ENCODE data around the gene ZNF778.
A peak's percentile ranks its signal among the peaks of the same experiment; 100 is the strongest.

ZNF778 gene

DNA sequence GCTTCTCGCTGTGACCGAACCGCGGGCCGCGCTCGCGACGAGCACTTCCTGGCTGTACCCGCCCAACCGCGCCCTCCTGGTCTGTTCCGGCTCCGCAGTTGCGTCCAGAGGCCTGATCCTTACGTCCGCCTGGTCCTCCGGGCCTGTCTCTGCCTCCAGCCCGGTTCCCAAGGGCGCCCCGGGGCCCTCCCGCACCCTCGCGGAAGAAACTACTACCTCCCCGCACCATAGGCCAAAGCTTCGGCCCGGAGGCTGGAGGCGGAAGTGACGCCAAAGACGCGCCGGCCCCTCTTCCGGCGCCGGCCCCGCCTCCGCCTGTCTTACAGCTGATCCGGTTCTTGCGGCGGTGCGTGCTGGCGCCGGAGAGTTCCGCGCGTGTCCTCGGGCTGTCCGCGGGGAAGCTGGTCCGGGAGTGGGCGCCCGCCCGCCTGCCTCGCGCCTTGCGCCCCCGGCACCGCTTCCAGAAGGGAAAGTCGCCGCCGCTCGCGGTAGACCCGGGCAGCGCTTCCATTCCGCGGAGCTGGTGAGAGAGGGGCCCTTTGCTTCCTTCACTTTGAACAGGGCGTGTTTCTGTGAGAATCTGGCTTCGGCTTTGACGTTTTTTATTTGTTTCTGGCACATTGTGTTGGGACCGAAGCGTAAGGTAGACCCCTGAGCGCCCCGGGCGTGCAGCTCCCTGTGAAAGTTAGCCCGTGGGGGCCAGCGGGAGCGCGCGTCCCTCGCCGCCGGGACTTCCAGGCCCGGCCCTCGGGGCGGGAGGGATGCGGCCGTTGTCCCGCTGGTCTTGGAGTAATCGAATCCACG, at the start of gene ZNF778:
Gene ZNF778 (plus strand): TSS at position 316 of the 804 bp plus-strand sequence. CDS start 3,425 bp downstream, outside the sequence.
- H3K27me3 Mint-ChIP-seq = no peaks in the 10 kb centered on the region
- H3K27ac Mint-ChIP-seq = peak within 1 kb of the TSS; percentile 88
- H3K4me3 Mint-ChIP-seq = peak within 1 kb of the TSS; percentile 84
- peaks cover 1% of the 10 kb centered on the region for H3K36me3 Mint-ChIP-seq
- H3K9me3 Mint-ChIP-seq (ENCODE audit: low read depth) = no peaks in the 10 kb centered on the region
- H3K4me1 Mint-ChIP-seq (ENCODE audit: low read depth) = peaks cover 19% of the 10 kb centered on the region

DNA sequence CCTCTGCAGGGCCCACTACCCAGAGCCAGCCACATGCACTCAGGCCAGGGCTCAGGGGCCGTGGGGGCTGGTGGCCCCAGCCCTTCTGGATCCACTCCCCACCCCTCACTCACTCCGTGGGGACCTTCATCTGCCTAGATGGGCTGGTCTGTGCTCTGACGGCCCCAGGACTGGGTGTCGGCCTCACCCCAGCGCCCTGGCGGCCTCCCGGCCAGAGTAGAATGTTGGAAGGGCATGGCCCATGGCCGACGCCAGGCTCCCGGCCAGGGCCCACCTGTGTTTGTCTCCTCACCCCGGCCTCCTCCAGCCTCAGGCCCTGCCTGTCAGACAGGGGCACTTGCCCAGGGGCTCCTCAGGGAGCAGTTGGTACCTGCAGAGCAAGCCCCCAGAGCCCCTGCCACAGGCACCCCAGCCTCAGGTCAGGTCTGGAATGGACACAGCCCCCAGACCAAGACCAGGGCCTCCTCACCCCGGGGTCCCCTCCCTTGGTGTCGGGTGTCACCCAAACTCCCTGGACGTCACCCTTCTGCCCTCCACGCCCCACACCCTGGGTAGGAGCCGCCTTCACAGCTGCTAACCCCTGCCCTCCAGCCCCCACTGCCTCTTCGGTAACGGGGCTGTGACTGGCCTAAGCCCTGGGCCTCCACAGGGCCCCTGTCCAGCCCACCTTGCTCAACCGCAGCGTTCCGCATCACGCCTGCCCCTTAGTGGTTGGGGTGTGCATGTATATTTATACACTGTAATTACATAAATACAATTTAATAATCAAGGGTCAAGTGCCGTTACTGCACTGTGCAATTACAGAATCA, 48.9 kb upstream of the ZNF778 start:
- H3K4me3 Mint-ChIP-seq = no peak overlapping the region
- H3K36me3 Mint-ChIP-seq = no peaks in the 10 kb centered on the region
- H3K27me3 Mint-ChIP-seq = no peaks in the 10 kb centered on the region
- H3K27ac Mint-ChIP-seq = no peak overlapping the region
- no peaks in the 10 kb centered on the region for H3K9me3 Mint-ChIP-seq (ENCODE audit: low read depth)
- peaks cover 5% of the 10 kb centered on the region for H3K4me1 Mint-ChIP-seq (ENCODE audit: low read depth)

DNA sequence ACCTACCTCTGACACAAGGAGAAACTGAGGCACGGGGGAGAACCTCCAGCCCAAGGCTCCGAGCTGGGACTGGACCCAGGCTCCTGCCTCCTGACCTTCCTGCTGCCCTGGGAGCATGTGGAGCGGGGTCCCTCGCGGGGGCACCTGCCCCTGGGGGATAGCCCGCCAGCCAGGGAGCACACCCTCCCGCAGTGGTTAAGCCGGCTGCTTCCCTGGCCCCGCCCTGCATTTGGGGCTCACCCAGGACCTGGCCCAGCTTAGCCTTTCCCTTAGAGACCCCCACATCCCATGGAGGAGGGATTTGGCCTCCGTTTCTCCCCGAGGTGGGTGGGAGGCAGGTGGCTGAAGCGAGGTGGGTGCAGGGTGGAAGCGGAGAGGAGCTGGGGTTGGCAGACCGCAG, 47.7 kb upstream of the ZNF778 start:
- no peaks in the 10 kb centered on the region for H3K9me3 Mint-ChIP-seq (ENCODE audit: low read depth)
- no peak overlapping the region for H3K27ac Mint-ChIP-seq
- H3K36me3 Mint-ChIP-seq = no peaks in the 10 kb centered on the region
- H3K4me3 Mint-ChIP-seq = no peak overlapping the region
- H3K27me3 Mint-ChIP-seq = no peaks in the 10 kb centered on the region
- peaks cover 5% of the 10 kb centered on the region for H3K4me1 Mint-ChIP-seq (ENCODE audit: low read depth)

DNA sequence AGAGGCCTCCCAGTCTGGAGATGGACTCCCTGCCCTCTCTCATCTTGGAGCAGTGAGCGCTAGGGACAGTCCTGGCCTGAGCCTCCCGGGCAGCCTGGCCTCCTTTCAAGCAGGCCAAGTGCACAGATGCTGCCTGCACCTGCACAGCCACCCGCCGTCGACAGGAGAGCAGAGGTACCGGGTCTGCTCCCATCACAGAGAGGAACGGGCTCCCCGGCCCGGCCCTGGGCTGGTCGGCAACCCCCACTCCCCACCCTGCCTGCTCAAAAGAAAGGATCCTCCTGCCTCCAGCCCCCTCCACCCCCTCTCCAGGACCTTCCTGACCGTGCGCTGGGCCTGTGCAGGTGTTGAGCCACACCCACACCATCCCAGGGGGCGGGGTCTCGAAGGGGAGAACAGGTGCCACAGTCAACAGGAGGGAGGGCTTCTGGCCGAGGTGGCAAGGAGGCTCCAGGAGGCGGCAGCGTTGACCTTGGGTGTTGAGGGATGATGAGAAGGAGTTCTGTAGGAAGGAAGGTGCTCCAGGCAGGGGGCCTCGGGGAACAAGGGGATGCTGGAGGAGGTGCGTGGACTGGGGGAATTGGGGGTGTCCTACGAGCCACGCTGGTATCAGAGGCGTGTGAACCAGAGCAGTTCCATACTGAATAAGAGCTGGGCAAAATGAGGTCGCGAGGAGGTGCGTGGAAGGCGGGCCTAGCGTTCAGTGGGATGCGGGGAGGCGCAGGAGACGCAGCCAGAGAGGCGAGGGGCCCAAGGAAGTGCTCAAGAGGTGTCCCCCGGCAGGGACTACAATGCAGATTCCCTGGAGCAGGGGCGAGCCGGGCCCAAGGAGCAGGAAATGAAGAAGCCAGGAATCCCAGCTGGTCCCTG, 46.9 kb upstream of the ZNF778 start:
- Mint-ChIP-seq H3K4me3 (peak overlapping the region; percentile 76), H3K27ac (no peak overlapping the region), H3K27me3 (no peaks in the 10 kb centered on the region), H3K4me1 (ENCODE audit: low read depth) (peaks cover 5% of the 10 kb centered on the region), H3K9me3 (ENCODE audit: low read depth) (no peaks in the 10 kb centered on the region), H3K36me3 (no peaks in the 10 kb centered on the region)

DNA sequence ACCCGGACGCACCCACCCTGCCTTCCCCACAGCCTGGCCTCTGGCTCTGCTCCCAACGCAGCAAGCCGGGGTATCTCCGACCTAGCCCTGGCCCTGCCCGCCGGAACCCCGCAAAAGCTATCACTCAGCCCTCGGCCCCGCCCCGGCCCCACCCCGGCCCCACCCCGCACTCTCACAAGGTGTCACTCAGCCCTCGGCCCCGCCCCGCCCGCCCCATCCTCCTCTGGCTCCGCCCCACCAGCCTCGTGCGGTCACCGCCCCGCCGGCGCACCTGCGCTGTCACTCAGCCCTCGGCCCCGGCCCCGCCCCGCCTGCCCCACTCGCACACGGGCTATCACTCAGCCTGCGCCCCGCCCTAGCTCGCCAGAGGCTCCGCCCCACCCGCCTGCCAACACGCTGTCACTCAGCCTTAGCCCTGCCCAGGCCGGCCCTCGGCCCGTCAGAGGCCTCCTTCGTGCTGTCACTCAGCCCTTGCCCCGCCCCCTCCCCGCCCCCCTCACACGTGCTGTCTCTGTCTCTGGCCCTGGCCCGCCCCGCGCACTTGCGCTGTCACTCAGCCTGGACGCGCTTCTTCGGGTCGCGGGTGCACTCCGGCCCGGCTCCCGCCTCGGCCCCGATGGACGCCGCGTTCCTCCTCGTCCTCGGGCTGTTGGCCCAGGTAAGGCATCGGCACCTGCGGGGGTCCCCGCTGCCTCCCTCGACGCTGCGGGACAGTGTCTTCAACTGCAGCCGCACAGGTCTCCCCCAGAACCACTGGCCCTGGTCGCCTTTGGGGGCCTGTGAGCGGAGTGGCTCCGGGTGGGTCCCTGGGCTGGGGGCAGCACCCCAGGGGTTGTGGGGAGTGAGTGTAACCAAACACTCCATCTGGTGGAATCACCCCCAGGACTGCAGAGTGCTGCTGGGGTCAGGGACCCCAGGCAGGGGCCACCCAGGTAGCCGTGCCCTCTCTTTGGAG, 46.0 kb upstream of the ZNF778 start, which contains the start of gene CDH15:
Gene CDH15 (plus strand): TSS at position 533 of the 955 bp plus-strand sequence. CDS start 84 bp downstream, at position 617.
- Mint-ChIP-seq H3K36me3 (no peaks in the 10 kb centered on the region), H3K4me1 (ENCODE audit: low read depth) (peaks cover 5% of the 10 kb centered on the region)

DNA sequence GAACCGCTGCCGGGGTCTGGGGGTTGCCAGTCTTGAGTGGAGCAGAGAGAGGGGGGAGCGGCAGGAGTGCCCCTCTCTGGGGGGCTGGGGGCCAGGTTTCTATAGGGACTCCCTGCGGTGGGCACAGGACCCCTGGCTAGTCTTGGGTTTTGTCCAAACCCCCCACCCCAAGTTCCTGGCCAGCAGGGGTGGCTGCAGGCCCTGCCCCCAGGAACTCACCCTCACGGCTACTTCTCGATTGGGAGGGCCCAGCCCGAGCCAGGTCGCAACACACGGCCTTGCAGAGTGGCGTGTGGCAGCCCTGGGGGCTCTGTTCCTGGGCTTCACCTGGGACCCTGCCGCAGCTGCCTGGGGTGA, 45.4 kb upstream of the ZNF778 start:
- H3K4me3 Mint-ChIP-seq = no peak overlapping the region
- peaks cover 5% of the 10 kb centered on the region for H3K4me1 Mint-ChIP-seq (ENCODE audit: low read depth)
- H3K27ac Mint-ChIP-seq = no peak overlapping the region
- no peaks in the 10 kb centered on the region for H3K9me3 Mint-ChIP-seq (ENCODE audit: low read depth)
- H3K27me3 Mint-ChIP-seq = no peaks in the 10 kb centered on the region
- no peaks in the 10 kb centered on the region for H3K36me3 Mint-ChIP-seq

More for the DNA sequence above, 46.0 kb upstream of the ZNF778 start, which contains the start of gene CDH15:
- H3K27ac Mint-ChIP-seq = no peak within 1 kb of the TSS
- H3K9me3 Mint-ChIP-seq (ENCODE audit: low read depth) = no peaks in the 10 kb centered on the region
- peak within 1 kb of the TSS; percentile 76 for H3K4me3 Mint-ChIP-seq
- H3K27me3 Mint-ChIP-seq = no peaks in the 10 kb centered on the region

DNA sequence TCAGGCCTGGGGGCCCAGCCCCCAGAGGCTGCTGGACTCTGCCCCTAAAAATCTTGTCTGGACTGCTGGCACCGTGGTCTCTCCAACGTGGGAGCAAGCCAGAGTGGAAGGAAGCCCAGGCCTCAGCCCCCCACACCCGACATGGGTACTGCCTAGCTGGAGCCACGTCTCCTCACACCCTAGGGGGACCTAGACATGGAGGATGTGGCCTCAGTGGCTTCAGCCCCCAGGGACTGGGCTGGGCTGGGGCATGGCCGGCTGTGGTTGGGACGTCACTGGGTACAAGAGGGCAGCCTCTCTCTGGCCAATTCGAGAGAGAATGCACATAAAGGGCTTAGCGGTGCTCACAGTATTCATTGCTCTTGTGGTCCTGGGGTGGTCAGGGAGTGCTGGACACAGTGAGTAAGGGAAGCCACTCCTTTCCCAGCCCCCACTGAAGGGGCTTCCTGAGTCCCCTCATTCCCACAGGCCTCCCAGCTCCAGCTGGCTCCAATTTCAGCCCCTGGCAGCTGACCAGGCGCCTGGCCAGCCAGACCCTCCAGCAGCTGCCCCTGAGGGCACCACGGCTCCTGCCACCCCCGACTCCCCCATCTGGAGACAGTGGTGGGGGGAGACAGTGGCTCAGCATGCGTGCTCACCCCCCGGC, 44.9 kb upstream of the ZNF778 start:
- Mint-ChIP-seq H3K27ac (no peak overlapping the region), H3K27me3 (no peaks in the 10 kb centered on the region), H3K4me1 (ENCODE audit: low read depth) (peaks cover 5% of the 10 kb centered on the region), H3K36me3 (no peaks in the 10 kb centered on the region), H3K9me3 (ENCODE audit: low read depth) (no peaks in the 10 kb centered on the region), H3K4me3 (no peak overlapping the region)

DNA sequence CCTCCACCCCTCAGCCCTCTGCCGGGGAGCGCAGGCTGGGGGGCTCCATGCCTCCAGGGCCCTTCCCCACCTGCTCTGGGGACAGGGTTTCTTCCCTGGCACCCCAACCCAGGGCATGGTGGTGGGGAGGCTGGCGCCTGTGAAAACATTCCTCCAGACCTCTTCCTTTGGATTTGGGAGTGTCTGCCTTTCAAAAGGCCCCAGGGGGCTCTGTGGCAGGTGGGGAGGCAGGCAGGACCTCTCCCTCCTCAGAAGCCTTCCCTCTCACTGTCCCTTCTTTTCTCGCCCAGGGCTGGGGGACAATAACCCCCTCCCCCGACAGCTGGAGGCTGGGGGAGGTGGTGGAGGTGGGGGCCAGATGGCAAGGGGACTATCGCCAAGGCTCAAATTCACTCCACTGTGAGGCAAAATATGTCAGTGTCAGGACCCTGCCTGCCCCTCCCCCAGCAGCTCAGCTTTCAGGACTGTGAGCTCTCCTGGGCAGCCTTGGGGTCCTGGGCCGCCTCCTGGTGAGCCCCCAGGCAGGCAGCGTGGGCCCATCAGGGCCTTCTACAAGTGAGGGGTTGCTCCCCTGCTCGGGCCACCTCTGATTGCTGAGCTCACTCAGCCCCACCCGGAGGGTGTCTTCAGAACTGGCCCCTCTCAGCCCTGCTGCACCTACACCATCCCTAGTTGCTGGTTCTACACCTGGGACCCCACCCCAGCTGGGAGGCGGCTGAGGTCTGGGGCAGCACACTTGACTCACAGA, 44.2 kb upstream of the ZNF778 start:
- no peaks in the 10 kb centered on the region for H3K9me3 Mint-ChIP-seq (ENCODE audit: low read depth)
- no peaks in the 10 kb centered on the region for H3K36me3 Mint-ChIP-seq
- no peak overlapping the region for H3K27ac Mint-ChIP-seq
- no peaks in the 10 kb centered on the region for H3K27me3 Mint-ChIP-seq
- peaks cover 5% of the 10 kb centered on the region for H3K4me1 Mint-ChIP-seq (ENCODE audit: low read depth)
- no peak overlapping the region for H3K4me3 Mint-ChIP-seq

DNA sequence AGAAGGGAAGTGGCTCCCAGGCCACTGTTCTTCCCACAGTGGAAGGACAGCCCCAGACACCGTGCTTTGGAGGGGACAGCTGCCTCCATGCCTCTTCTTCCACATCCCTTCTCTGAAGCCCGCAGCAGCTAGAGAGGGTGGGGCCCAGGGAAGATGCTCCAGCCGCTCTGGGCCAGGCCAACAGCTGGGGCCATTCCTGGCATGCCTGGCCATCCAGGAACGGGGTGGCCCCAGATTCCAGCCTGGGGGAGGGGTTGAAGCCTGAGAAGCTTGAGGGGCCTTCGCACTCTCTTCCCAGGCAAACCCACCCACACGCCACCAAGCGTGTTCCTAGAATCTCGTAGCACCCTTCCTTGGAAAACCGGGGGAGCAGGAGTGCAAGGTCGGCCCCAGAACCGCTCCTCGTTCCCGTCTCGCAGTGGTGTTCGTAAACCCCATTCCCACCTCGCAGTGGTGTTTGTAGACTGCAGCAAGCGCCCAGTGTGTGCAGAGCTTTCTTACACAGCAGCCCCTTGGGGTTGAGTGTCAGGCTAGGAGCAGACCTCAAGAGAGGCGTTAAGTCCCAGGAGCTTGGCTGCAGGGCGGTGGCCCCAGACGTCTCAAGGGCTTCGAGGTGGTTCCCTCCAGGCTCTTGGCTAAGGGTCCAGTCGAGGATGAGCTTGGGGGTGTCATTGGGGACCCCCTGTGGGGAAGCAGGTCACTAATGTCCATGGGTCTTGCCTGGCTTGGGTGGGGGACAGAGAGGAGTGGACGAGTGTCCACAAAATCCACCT, 43.3 kb upstream of the ZNF778 start:
- no peak overlapping the region for H3K4me3 Mint-ChIP-seq
- H3K9me3 Mint-ChIP-seq (ENCODE audit: low read depth) = no peaks in the 10 kb centered on the region
- no peaks in the 10 kb centered on the region for H3K27me3 Mint-ChIP-seq
- peaks cover 5% of the 10 kb centered on the region for H3K4me1 Mint-ChIP-seq (ENCODE audit: low read depth)
- H3K36me3 Mint-ChIP-seq = no peaks in the 10 kb centered on the region
- H3K27ac Mint-ChIP-seq = no peak overlapping the region

DNA sequence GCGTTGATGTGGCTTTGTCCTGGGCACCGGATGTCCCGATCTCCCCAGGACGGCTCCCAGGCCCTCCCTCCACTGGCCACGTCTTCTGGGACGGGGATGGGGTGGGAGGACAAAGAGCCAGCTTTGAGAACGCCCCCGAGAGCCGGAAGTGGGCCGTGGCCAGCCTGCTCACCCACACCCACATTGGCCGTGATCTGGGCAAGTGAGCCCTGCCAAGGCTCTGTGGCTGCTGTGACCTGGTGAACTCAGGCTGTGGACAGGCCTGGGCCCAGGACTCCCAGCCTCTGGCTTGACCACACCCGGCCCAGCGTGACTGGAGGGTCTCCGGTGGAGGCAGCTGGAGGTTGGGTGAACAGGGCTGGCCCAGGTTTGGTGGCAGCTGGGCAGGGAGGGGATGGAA, 42.6 kb upstream of the ZNF778 start:
- Mint-ChIP-seq H3K27me3 (no peaks in the 10 kb centered on the region), H3K27ac (no peak overlapping the region), H3K4me1 (ENCODE audit: low read depth) (peaks cover 5% of the 10 kb centered on the region), H3K4me3 (no peak overlapping the region), H3K36me3 (no peaks in the 10 kb centered on the region), H3K9me3 (ENCODE audit: low read depth) (no peaks in the 10 kb centered on the region)

DNA sequence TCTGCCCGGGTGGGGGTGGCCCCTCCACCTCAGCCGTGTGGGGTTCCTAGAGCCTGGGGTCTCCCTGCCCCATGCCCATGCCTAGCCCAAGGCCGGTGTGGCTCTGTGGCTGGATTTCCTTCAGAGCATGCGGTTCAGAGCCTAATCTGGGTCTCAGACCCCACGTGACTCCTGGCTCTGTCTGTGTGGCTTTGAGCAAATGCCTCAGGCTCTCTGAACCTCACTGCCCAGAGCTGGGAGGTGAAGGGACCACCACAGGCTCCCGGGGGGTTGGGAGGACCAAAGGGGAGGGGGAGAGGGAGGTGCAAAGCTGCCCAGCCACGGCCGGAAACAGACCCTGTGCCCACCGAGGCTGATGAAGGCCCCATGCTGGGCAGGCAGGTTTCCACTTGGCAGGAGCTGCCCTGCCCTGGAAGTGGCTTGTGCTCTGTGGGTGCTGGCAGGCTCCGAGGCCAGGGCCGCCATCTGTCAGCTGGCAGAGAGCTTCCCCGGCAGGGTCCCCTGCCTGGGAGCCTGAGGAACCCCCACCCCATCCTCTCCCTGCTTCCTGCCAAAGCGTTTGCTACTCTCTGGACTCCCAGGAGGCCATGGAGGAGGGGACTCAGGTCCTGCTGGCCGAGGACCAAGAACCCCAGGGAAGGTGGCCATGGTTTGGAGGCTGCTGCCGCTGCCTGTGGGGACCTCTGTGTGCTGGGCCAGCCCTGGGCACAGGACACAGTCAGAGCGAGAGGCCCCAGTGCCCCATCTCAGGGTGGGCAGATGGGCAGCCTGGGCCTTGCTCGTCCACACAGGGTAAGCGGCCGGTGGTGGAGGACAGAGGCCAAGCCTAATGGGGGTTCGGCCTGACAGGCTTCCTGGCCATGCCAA, 42.0 kb upstream of the ZNF778 start:
- no peak overlapping the region for H3K27ac Mint-ChIP-seq

More for the DNA sequence above, 42.0 kb upstream of the ZNF778 start:
- Mint-ChIP-seq H3K4me1 (ENCODE audit: low read depth) (peaks cover 4% of the 10 kb centered on the region), H3K36me3 (no peaks in the 10 kb centered on the region), H3K4me3 (no peak overlapping the region), H3K27me3 (no peaks in the 10 kb centered on the region), H3K9me3 (ENCODE audit: low read depth) (no peaks in the 10 kb centered on the region)

Data from activated naive CD8-positive, alpha-beta T cell (primary cell).